GM12878 (cell line): ENCODE data around the gene LSM5. TPM values are rescaled to one million over a fixed set of nuclear protein-coding genes. Genes with fewer than 3 reads are reported as not detected.

Experiments
- ATAC-seq: fragments of 200-7000 bp; cut with Tn5 transposase; 3 replicates; pipeline ENCODE4 v1.9.1; 2020; ENCODE audit warnings: mild to moderate bottlenecking, moderate library complexity
- BruUV-seq: library from RNA; stranded (reverse); fragments of 400-500 nt; replicated peaks from 2 replicates; lab custom pipeline; 2021; lab: Mats Ljungman, UMichigan
- CTCF ChIA-PET: fragments of 300-600 bp; sonication (Branson Sonifier 250); formaldehyde crosslinking; extraction: SDS; loops from one replicate; lab custom pipeline; 2021; ENCODE audit warnings: inconsistent platforms; lab: Yijun Ruan, JAX
- POLR2A ChIA-PET: fragments of 350-600 bp; formaldehyde crosslinking; extraction: SDS; loops from one replicate; lab custom pipeline; 2021; ENCODE audit warnings: inconsistent platforms; lab: Charles Lee
- RAD21 ChIA-PET: fragments of 300-600 bp; sonication (Branson Sonifier 250); formaldehyde crosslinking; loops from one replicate; lab custom pipeline; 2023; ENCODE audit warnings: antibody characterized with exemption; ENCODE audit not compliant: unreplicated experiment; lab: Charles Lee
- SMC1A ChIA-PET: fragments of 300-600 bp; sonication (Branson Sonifier 250); formaldehyde crosslinking; loops from one replicate; lab custom pipeline; 2023; ENCODE audit not compliant: unreplicated experiment, uncharacterized antibody; lab: Charles Lee
- DNase-seq: peaks from one replicate; pipeline ENCODE4 v3.0.0-alpha.2; 2011; ENCODE audit warnings: low read depth, low spot score
- FAIRE-seq: peaks from 3 replicates; lab custom pipeline; 2011; peaks lifted over from hg19 to GRCh38; lab: Jason Lieb, UNC
- H2AFZ ChIP-seq: 2 replicates; pipeline ENCODE4 v1.6.0; 2011; ENCODE audit warnings: low read depth, low read length, control low read depth; ENCODE audit not compliant: control insufficient read depth
- H3K27ac ChIP-seq: 2 replicates; pipeline ENCODE4 v1.5.1; 2011; ENCODE audit warnings: control low read depth; ENCODE audit not compliant: control insufficient read depth, insufficient read depth
- H3K27me3 ChIP-seq, 2 experiments: replicated peaks in 1 of 2; 2 replicates each; pipeline versions ENCODE4 v1.6.0 to v1.6.1; 2011; ENCODE audit warnings: low read length in 1 of 2; ENCODE audit not compliant: control insufficient read depth in 2 of 2, insufficient read depth in 2 of 2
- H3K36me3 ChIP-seq, 2 experiments: 2 replicates each; pipeline ENCODE4 v1.5.1; 2011; ENCODE audit warnings: low read length in 1 of 2; ENCODE audit not compliant: control insufficient read depth in 2 of 2, insufficient read depth in 2 of 2
- H3K4me1 ChIP-seq: 2 replicates; pipeline ENCODE4 v1.6.1; 2011; ENCODE audit warnings: mild to moderate bottlenecking, low read length, moderate library complexity, mixed read lengths; ENCODE audit not compliant: control insufficient read depth, insufficient read depth
- H3K4me2 ChIP-seq: 2 replicates; pipeline ENCODE4 v1.6.0; 2011; ENCODE audit warnings: control low read depth; ENCODE audit not compliant: control insufficient read depth, insufficient read depth
- H3K4me3 ChIP-seq: fragments of 200-600 bp; sonication (generic); 2 replicates; pipeline ENCODE4 v1.5.1; 2016
- H3K79me2 ChIP-seq: 2 replicates; pipeline ENCODE4 v1.6.0; 2011; ENCODE audit warnings: low read length; ENCODE audit not compliant: control insufficient read depth, insufficient read depth
- H3K9ac ChIP-seq: 2 replicates; pipeline ENCODE4 v1.8.0; 2011; ENCODE audit warnings: low read length, control low read depth, mixed read lengths; ENCODE audit not compliant: control insufficient read depth, insufficient read depth
- H3K9me3 ChIP-seq: replicated peaks from 3 replicates; pipeline ENCODE4 v1.5.1; 2011; ENCODE audit warnings: mild to moderate bottlenecking, low read length; ENCODE audit not compliant: control insufficient read depth, insufficient read depth
- H4K20me1 ChIP-seq: 2 replicates; pipeline ENCODE4 v1.6.0; 2011; ENCODE audit not compliant: control insufficient read depth, insufficient read depth
- CBFB ChIP-seq: IDR thresholded peaks from 2 replicates; pipeline ENCODE4 v1.6.1; 2016; ENCODE audit warnings: antibody characterized with exemption, low read depth
- CBX3 ChIP-seq: fragments of 200-600 bp; sonication (generic); IDR thresholded peaks from 2 replicates; pipeline ENCODE4 v1.6.1; 2016; ENCODE audit warnings: low read depth, borderline replicate concordance
- DPF2 ChIP-seq: fragments of 450-650 bp; IDR thresholded peaks from 2 replicates; pipeline ENCODE4 v1.6.1; 2017; ENCODE audit warnings: mild to moderate bottlenecking
- HDAC2 ChIP-seq: fragments of 200-600 bp; sonication (generic); IDR thresholded peaks from 2 replicates; pipeline ENCODE4 v1.6.1; 2017
- JUNB ChIP-seq: IDR thresholded peaks from 2 replicates; pipeline ENCODE4 v1.6.1; 2016; ENCODE audit warnings: antibody characterized with exemption, mild to moderate bottlenecking
- LARP7 ChIP-seq: fragments of 450-650 bp; IDR thresholded peaks from 2 replicates; pipeline ENCODE4 v1.6.1; 2017; ENCODE audit warnings: mild to moderate bottlenecking
- MEF2B ChIP-seq: fragments of 450-650 bp; IDR thresholded peaks from 2 replicates; pipeline ENCODE4 v1.6.1; 2018; ENCODE audit warnings: mild to moderate bottlenecking, moderate library complexity; ENCODE audit not compliant: partially characterized antibody, poor library complexity, severe bottlenecking
- MXI1 ChIP-seq: fragments of 150-350 bp; IDR thresholded peaks from 2 replicates; pipeline ENCODE4 v1.6.1; 2011; ENCODE audit warnings: low read depth, mild to moderate bottlenecking, inconsistent platforms, low read length, improper control_type of control experiment
- NR2F1 ChIP-seq: fragments of 450-650 bp; conservative IDR thresholded peaks from 2 replicates; pipeline ENCODE4 v1.6.1; 2017; ENCODE audit warnings: mild to moderate bottlenecking
- RUNX3 ChIP-seq: IDR thresholded peaks from 2 replicates; pipeline ENCODE4 v1.6.1; 2012; ENCODE audit warnings: low read length, inconsistent platforms
- SMC3 ChIP-seq: IDR thresholded peaks from 2 replicates; pipeline ENCODE4 v1.6.1; 2011; ENCODE audit warnings: low read length, improper control_type of control experiment, borderline replicate concordance
- SRF ChIP-seq, 2 experiments: IDR thresholded peaks; 2 replicates each; pipeline ENCODE4 v1.6.1; 2011; ENCODE audit warnings: low read depth in 2 of 2, low read length in 2 of 2, mild to moderate bottlenecking in 1 of 2, moderate library complexity in 1 of 2
- STAT3 ChIP-seq: IDR thresholded peaks from 2 replicates; pipeline ENCODE4 v1.6.1; 2011; ENCODE audit warnings: low read depth, low read length, improper control_type of control experiment
- WGBS: methylation state at CpG from one replicate; pipeline ENCODE4 v1.1.6; 2016; ENCODE audit warnings: low lambda C conversion rate; ENCODE audit not compliant: insufficient replicate concordance, insufficient coverage; ENCODE audit errors: missing lambda C conversion rate; 5-methylcytosine and 5-hydroxymethylcytosine counted together
- in situ Hi-C: fragments of 300-500 bp; cut with MboI; formaldehyde crosslinking; loops from 9 replicates; pipeline ENCODE4 v1.14.3; 2018; ENCODE audit warnings: mixed read lengths
- intact Hi-C: fragments of 100-400 bp; cut with micrococcal nuclease; formaldehyde crosslinking; loops from one replicate; pipeline ENCODE4 v1.14.2; 2022; ENCODE audit not compliant: unreplicated experiment
- polyA plus RNA-seq, 11 experiments: library from polyadenylated mRNA; depleted of rRNA in 4 of 11; unstranded in 6 of 11; stranded (reverse) in 5 of 11; fragments of >200 nt; fragmentation: Nextera tagmentation in 4 of 11; fragmentation: Illumina TruSeq in 1 of 11; extraction: Ambion mirVana in 4 of 11; extraction: Trizol in 1 of 11; gene quantifications; 1 replicate in 1 of 11; 2 replicates in 10 of 11; pipeline versions ENCODE4 v1.2.1 to v1.2.3, GENCODE V29; 2011 to 2016; ENCODE audit warnings: inconsistent platforms in 2 of 11, missing spikeins in 2 of 11, low read depth in 1 of 11
- total RNA-seq, 4 experiments: library from RNA; depleted of rRNA in 3 of 4; stranded (reverse); fragments of >200 nt in 3 of 4; fragmentation: Illumina TruSeq in 1 of 4; extraction: Trizol in 1 of 4; gene quantifications; 2 replicates each; pipeline versions ENCODE4 v1.2.1 to v1.2.3, GENCODE V29; 2013 to 2021
- TF ChIP-seq, protein P1 (sequence below): fragments of 450-650 bp; IDR thresholded peaks from 2 replicates; pipeline ENCODE4 v1.6.1; 2016; ENCODE audit warnings: mild to moderate bottlenecking, moderate library complexity, borderline replicate concordance
- TF ChIP-seq, protein P2 (sequence below): IDR thresholded peaks from 2 replicates; pipeline ENCODE4 v1.6.1; 2012; ENCODE audit warnings: improper control_type of control experiment, low read depth, low read length; ENCODE audit not compliant: insufficient replicate concordance

LSM5 gene
- total and polyA plus RNA-seq, 10 of the 15 experiments (the other 5 are each of a cell fraction or from before 2014, with no cell fraction given), result 29.4 to 538 (median 145) TPM

DNA sequence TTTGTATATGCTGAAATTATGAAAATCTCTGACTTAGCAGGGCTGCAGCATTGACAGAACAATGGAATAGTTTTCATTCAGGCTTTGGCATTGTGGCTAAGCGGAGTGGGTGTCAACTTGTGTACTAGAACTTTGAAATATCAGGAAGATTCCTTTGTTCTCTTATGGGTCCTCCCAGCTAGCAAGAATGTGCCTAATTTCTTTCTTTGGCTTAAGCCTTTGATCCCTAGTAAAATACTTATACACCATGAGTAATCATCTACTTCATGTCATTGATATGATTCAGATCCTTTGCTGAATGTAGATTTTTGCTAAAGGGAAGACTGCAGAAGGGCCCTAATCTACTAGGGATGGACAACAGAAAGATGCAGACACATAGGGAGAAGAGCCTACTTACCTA lies 11.3 kb upstream of the LSM5 start (continued):
- TF ChIP-seq CBX3 (no peak), DPF2 (no peak), NR2F1 (no peak), LARP7 (no peak), CBFB (no peak), MXI1 (no peak), STAT3 (no peak)
- TF ChIP-seq, protein P1, sequence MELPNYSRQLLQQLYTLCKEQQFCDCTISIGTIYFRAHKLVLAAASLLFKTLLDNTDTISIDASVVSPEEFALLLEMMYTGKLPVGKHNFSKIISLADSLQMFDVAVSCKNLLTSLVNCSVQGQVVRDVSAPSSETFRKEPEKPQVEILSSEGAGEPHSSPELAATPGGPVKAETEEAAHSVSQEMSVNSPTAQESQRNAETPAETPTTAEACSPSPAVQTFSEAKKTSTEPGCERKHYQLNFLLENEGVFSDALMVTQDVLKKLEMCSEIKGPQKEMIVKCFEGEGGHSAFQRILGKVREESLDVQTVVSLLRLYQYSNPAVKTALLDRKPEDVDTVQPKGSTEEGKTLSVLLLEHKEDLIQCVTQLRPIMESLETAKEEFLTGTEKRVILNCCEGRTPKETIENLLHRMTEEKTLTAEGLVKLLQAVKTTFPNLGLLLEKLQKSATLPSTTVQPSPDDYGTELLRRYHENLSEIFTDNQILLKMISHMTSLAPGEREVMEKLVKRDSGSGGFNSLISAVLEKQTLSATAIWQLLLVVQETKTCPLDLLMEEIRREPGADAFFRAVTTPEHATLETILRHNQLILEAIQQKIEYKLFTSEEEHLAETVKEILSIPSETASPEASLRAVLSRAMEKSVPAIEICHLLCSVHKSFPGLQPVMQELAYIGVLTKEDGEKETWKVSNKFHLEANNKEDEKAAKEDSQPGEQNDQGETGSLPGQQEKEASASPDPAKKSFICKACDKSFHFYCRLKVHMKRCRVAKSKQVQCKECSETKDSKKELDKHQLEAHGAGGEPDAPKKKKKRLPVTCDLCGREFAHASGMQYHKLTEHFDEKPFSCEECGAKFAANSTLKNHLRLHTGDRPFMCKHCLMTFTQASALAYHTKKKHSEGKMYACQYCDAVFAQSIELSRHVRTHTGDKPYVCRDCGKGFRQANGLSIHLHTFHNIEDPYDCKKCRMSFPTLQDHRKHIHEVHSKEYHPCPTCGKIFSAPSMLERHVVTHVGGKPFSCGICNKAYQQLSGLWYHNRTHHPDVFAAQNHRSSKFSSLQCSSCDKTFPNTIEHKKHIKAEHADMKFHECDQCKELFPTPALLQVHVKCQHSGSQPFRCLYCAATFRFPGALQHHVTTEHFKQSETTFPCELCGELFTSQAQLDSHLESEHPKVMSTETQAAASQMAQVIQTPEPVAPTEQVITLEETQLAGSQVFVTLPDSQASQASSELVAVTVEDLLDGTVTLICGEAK, result no peak

GRCh38 chr7:32500922-32501341 lies 10.8 kb upstream of the LSM5 start:
- Histone ChIP-seq H3K79me2 (peaks cover 75% of the 10 kb centered on the region), H3K27me3 (no peaks in the 10 kb centered on the region), H3K4me3 (peak overlapping the region; percentile 46), H3K9ac (no peak overlapping the region), H4K20me1 (no peaks in the 10 kb centered on the region), H3K9me3 (no peaks in the 10 kb centered on the region; the same call in 2 of the 3 replicates), H3K4me1 (peaks cover 6% of the 10 kb centered on the region; the same call in 1 of the 2 replicates), H3K4me2 (peak overlapping the region; percentile 81), H3K27ac (peak overlapping the region; percentile 38; the same call in 1 of the 2 replicates), H3K36me3 (no peaks in the 10 kb centered on the region), H2AFZ (no peak overlapping the region)
- no peak for FAIRE-seq
- DNase-seq, result no peak
- ChIA-PET POLR2A (interaction anchor here (1.2 to 1.4 kb wide), 2 partner anchors 11 to 16 kb away, joined by 3 to 4 read pairs; partner anchors contain the start of gene LSM5), RAD21 (interaction anchor here (0.6 kb wide), 1 partner anchor 388 kb away, joined by 3 read pairs; no protein-coding TSS in a partner anchor), CTCF (interaction anchor here (1.0 to 1.2 kb wide), 2 partner anchors 19 to 30 kb away, joined by 3 read pairs; no protein-coding TSS in a partner anchor), SMC1A (interaction anchor here (1.0 to 2.0 kb wide), 4 partner anchors 12 to 64 kb away, joined by 3 to 7 read pairs (median 4); no protein-coding TSS in a partner anchor)
- peak; percentile 83 for ATAC-seq
- BruUV-seq, result no TSS peak
- intact Hi-C loops (no loop called here), in situ Hi-C loops (no loop called here)
- WGBS, result 0% methylated on average over 1 of the region's 1 CpG
- TF ChIP-seq, protein P2, sequence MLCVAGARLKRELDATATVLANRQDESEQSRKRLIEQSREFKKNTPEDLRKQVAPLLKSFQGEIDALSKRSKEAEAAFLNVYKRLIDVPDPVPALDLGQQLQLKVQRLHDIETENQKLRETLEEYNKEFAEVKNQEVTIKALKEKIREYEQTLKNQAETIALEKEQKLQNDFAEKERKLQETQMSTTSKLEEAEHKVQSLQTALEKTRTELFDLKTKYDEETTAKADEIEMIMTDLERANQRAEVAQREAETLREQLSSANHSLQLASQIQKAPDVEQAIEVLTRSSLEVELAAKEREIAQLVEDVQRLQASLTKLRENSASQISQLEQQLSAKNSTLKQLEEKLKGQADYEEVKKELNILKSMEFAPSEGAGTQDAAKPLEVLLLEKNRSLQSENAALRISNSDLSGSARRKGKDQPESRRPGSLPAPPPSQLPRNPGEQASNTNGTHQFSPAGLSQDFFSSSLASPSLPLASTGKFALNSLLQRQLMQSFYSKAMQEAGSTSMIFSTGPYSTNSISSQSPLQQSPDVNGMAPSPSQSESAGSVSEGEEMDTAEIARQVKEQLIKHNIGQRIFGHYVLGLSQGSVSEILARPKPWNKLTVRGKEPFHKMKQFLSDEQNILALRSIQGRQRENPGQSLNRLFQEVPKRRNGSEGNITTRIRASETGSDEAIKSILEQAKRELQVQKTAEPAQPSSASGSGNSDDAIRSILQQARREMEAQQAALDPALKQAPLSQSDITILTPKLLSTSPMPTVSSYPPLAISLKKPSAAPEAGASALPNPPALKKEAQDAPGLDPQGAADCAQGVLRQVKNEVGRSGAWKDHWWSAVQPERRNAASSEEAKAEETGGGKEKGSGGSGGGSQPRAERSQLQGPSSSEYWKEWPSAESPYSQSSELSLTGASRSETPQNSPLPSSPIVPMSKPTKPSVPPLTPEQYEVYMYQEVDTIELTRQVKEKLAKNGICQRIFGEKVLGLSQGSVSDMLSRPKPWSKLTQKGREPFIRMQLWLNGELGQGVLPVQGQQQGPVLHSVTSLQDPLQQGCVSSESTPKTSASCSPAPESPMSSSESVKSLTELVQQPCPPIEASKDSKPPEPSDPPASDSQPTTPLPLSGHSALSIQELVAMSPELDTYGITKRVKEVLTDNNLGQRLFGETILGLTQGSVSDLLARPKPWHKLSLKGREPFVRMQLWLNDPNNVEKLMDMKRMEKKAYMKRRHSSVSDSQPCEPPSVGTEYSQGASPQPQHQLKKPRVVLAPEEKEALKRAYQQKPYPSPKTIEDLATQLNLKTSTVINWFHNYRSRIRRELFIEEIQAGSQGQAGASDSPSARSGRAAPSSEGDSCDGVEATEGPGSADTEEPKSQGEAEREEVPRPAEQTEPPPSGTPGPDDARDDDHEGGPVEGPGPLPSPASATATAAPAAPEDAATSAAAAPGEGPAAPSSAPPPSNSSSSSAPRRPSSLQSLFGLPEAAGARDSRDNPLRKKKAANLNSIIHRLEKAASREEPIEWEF, result no peak
- TF ChIP-seq RUNX3 (peak; percentile 49; the same call in 1 of the 2 replicates), SMC3 (no peak), JUNB (peak; percentile 49), SRF (IDR thresholded peaks at IDR 0.05; ENCODE audit: low read depth in 2 of 2, low read length in 2 of 2) (peak in 1 of 2 experiments; percentile 93; a peak in 2 of 4 replicates), MEF2B (peak; percentile 55), HDAC2 (no peak)
